HG03175 (cell line): ENCODE measurements around the gene GUCY2D.
"Not testable (repeated sequence)": the region's sequence is repeated elsewhere in the genome, so short reads cannot be mapped to it uniquely, and the experiment has no call there.

Experiments used
- ATAC-seq: cut with Tn5 transposase; IDR thresholded peaks from one replicate; pipeline ENCODE4 v1.9.1; 2021; ENCODE audit warnings: mild to moderate bottlenecking, moderate library complexity; ENCODE audit not compliant: unreplicated experiment

GUCY2D gene

DNA sequence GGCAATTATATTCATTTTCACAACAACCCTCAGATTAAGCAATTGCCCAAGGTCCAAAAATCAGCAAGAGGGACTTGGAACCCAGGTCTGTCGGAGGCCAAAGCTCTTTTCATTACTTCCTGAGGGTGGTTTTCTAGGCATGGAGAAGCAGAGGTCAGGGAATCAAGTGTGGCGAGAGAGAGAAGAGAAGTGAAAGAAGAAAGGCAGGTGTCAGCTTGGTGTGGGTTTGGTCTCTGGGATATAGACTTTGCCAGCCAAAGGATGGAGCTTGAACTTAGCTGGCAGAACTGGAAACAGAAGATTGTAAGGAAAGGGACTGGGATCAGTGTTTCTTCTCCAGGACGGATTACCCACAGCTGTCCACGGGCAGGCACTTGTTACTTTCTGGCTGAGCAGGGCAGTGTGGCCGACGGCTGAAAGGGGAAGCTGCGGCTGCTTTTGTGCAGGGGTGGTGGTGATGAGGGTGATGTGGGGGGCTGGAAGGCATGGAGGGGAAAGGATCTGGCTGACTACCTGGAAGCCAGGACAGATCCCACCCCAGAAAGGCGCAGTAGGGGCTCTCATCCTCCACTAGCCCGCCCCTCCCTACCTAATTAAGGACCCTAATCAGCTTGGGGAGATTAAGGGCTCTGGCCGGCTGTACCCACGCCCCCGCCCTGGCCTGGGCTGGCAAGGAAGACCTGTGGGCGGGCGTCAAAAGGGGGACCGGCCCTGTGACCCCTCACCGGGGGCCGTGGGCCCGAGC, at the start of gene GUCY2D:
TSS of gene GUCY2D (plus strand) at position 640 of the 745 bp plus-strand sequence. CDS start 433 bp downstream, outside the sequence.
- ATAC-seq, result no peak

- not testable (repeated sequence) for ATAC-seq
Measured at GRCh38 chr17:7953266-7953665, 49.1 kb upstream of the GUCY2D start.

GRCh38 chr17:7955414-7956227, 46.8 kb upstream of the GUCY2D start:
- no peak for ATAC-seq

- no peak for ATAC-seq
Measured at GRCh38 chr17:7956228-7956965, 46.0 kb upstream of the GUCY2D start.

DNA sequence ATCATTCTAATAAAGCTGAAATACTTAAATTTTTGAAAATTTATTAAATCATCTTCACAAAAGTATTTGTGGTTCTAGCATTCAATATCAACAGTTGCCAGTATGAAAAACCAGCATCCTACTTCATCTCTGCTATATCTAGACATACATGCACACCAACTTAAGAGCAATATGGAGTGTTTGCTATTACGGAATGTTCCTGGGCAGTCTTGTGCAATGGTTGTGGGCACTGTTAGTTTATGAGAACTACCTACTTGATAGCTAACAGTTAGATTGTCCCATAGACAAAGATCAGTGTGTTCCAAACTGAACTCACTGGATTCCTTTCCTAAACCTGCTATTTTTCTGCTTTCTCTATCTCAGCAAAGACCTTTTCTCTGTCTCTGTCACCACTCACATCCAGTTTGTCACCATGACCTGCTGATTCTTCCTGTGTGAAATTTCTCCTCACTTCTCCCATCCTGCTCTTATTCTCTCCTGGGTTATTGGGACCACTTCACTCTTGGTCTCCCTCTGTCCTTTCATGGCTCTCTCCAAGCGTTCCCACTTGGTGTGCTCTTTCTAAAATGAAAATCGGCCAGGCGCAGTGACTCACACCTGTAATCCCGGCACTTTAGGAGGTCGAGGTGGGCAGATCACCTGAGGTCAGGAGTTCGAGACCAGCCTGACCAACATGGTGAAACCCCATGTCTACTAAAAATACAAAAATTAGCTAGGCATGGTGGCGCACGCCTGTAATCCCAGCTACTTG, 42.7 kb upstream of the GUCY2D start:
- no peak for ATAC-seq

DNA sequence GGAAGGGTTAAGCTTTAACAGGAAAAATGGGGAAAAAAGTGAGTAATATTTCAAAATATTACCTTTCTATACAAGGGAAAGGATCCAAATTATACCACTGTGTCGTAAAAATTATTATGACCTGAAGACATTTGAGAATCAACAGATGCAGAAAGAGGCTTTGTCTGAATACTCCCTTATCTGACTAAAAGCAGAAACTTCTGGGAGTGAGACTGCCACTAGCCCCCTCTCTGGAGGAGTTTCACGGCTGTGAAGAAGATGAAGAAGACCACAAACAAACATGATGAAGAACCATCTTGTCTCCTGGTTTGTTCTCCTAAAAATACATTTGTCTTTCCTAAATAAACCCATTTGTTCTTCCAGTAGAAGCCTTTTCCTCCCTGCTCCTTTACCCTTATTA, 41.0 kb upstream of the GUCY2D start:
- ATAC-seq, result no peak

DNA sequence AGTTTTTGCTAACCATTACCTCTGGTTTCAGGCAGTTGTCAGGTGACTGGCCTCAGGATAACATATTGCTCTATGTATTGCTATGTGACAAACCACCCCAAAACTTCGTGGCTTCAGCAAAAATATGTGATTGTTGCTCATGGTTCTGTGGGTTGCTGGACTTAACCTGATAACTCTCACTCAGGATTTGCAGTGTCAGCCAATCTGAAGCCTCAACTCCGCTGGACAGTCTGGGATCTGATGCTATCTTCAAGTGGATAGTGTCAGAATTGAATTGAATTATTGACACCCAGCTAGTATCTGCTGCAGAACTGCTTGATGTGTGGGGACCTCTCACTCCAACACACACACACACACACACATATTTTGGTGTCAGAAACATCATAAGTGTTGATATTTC, 34.7 kb upstream of the GUCY2D start:
- no peak for ATAC-seq

DNA sequence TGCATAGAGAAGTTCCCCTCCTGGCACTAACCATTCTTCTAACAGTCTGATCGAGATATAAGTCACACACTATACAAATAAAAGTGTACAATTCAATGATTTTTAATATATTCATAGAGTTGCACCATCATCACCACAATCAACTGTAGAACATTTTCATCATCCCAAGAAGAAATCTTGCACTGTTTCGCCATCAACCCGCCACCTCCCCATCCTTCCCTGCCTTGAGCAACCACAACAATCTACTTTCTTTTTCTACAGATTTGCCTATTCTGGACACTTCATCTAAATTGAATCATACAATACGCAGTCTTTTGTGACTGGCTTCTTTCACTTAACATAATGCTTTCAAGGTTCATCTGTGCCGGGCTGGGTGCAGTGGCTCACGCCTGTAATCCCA, 33.0 kb upstream of the GUCY2D start:
- ATAC-seq, result no peak

DNA sequence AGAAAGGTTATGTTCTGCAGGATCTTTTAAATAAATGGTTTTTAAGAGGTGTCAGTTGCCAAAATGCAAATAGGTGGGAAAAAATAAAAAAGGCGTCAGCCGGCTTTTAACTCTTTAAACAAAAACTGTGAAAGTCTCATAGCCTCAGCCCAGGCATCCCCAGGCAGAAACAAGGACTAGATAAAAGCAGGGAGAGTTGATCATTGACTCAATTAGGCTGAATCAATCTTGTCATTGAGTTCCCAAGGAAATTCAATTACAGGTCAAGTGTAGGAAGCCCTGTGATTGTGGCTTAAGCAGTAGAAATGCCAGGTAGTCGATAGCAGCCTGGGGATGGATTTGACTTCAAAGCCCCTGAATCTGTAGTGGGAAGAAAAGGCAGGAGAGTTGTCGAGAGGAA, 30.8 kb upstream of the GUCY2D start:
- ATAC-seq, result no peak

DNA sequence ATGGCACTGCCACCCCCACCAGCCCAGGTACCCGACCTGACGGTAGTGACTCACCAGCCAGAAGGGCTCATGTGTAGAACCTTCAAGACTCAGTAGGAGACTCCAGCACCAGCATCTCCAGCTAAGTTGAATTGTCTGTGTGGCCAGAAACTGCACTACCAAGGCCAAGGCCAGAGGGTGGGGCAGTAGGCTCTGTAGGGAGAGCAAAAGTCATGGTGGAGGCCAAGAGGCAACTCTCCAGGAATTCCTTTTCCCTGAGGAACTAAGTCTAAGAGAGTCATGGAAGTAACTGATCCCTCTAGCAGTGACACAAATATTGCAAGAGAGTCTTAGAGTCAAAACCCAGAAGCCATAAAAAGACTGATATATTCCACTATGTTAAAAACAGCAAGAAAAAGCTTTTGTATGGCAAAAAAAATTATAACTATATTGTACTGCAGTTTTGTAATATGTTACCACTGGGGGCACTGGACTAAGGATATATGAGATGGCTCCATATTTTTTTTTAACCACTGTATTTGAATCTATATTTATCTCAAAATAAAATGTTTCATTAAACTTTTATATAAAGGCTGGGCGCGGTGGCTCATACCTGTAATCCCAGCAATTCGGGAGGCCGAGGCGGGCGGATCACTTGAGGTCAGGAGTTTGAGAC, 30.2 kb upstream of the GUCY2D start:
- no peak for ATAC-seq

DNA sequence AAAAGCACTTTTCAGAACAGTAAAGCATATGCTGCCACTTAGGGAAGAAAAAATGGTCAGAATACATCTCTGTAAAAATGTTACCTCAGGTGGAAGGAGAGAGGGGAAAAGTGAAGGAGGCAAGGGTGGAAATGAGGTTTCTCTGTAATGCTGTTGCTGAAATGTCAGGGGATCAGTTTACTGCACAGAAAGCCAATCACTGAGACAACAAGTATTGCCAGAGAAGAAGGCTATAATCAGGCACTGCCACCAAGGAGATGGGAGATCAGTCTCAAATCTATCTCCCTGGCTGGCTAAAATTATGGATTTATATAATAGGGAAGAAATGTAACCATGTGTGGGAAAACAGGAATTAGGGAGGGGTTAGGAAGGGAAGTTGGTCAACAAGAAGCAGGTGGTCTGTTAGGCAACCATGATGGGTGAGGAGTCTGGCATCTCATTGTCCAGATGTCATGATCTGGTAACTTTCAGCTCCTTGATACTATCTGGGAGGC, 27.7 kb upstream of the GUCY2D start:
- no peak for ATAC-seq

DNA sequence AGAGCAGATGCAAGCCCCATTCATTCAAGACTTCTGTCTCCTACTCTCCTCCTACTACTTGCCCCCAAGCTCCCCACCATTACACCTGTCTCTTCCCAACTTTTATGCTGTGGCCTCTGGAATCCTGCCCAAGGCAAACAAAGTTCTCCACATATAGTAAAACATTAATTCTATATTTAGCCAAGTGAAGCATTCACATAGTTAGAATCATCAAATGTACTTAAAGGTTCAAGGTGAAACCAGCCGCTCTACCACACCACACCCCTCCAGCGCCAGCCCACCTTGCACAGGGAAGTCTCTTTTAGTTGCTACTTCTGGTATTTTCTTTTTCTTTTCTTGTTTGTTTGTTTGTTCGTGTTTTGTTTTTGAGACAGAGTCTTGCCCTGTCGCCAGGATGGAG, 25.4 kb upstream of the GUCY2D start:
- ATAC-seq, result no peak

DNA sequence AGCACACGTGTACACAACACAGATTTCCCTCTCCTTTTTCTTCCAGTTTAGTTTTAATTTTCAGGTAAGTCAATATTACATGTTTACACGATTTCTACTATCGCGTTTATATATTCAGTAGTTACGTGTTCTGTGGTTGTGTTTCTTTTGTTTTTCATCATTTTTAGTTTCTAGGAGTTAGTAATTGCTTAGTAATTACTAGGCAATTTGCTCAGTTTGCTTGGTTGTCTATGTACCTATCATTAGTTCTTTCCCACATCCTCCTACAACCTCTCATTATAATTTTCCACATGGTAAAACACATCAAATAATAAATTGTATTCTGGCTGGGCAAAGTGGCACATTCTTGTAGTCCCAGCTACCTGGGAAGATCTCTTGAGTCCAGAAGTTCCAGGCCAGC, 24.6 kb upstream of the GUCY2D start:
- ATAC-seq, result no peak

DNA sequence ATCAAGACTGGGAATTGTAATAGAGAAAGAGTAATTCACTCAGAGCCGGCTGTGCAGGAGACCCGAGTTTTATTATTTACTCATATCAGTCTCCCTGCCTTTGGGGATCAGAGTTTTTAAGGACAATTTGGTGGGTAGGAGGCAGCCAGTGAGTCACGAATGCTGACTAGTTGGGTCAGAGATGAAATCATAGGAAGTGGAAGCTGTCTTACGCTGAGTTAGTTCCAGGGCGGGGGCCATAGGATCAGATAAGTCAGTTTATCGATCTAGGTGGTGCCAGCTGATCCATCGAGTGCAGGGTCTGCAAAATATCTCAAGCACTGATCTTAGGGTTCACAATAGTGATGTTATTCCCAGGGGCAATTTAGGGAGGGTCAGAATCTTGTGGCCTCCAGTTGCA, 20.2 kb upstream of the GUCY2D start:
- no peak for ATAC-seq

DNA sequence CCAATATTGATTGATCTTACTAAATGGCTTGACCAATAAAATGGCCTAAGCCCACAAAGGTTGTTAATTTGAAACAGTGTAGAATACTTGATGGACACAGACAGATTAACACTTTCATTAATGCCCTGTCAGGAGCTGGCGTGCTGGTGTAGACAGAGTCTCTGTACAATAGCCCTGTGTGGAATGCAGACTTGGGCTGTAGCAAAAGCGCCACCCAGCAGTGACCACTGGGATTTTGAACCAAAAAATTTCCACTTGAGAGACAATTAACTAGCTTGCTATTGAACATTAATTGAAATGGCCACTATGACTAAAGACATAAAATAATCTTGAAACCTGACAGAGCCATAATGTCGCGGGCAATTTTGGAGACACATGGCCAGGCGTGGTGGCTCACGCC, 19.7 kb upstream of the GUCY2D start:
- no peak for ATAC-seq

DNA sequence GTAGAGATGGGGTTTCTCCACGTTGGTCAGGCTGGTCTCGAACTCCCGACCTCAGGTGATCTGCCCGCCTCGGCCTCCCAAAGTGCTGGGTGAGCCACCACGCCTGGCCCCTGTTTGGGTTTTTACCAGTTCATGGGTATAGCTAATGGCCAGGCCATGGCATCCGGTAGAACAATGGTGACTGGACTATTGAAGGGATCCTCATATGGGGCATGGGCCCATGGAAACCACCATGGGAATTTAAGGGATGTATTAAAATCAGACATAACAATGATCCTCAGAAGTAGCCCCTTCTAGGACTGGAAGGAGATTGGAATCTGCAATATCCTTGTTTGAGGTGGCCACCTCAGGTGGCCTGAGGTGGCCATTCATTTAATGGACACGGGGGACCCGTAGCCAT, 17.5 kb upstream of the GUCY2D start:
- no peak for ATAC-seq

GRCh38 chr17:7987112-7987893, 15.1 kb upstream of the GUCY2D start:
- ATAC-seq, result no peak

GRCh38 chr17:7988750-7989178, 13.7 kb upstream of the GUCY2D start:
- no peak for ATAC-seq
